Caco-2 (cell line): ENCODE data around the gene MED9. TPM values are rescaled to one million over a fixed set of nuclear protein-coding genes. Genes with fewer than 3 reads are reported as not detected.

ENCODE experiments used
- BruUV-seq: library from RNA; stranded (reverse); fragments of 400-500 nt; replicated peaks from 2 replicates; lab custom pipeline; 2021; lab: Mats Ljungman, UMichigan
- CTCF ChIA-PET: fragments of 300-600 bp; sonication (Branson Sonifier 250); formaldehyde crosslinking; loops from one replicate; lab custom pipeline; 2022; ENCODE audit warnings: antibody characterized with exemption; lab: Charles Lee
- POLR2A ChIA-PET: fragments of 300-600 bp; sonication (Branson Sonifier 250); formaldehyde crosslinking; loops from one replicate; lab custom pipeline; 2022; ENCODE audit warnings: antibody characterized with exemption; lab: Charles Lee
- DNase-seq, 2 experiments: peaks; one replicate each; pipeline versions ENCODE4 v3.0.0 to v3.0.0-alpha.2; 2020 to 2022
- H3K27me3 ChIP-seq: replicated peaks from 2 replicates; pipeline ENCODE4 v1.6.0; 2011; ENCODE audit warnings: low read length; ENCODE audit not compliant: control insufficient read depth, insufficient read depth
- H3K36me3 ChIP-seq: 2 replicates; pipeline ENCODE4 v1.5.1; 2011; ENCODE audit warnings: low read length; ENCODE audit not compliant: control insufficient read depth, insufficient read depth
- H3K4me1 ChIP-seq: fragments of 250-450 bp; sonication (Bioruptor Pico); 2 replicates; pipeline ENCODE4 v1.5.1; 2020; ENCODE audit warnings: mild to moderate bottlenecking
- H3K4me3 ChIP-seq: 2 replicates; pipeline ENCODE4 v1.5.1; 2011; ENCODE audit warnings: low read depth, mild to moderate bottlenecking, control low read depth, low read length
- H3K9me3 ChIP-seq: fragments of 250-450 bp; sonication (Bioruptor Pico); 2 replicates; pipeline ENCODE4 v1.5.1; 2020; ENCODE audit warnings: mild to moderate bottlenecking, moderate library complexity
- H3K27ac Mint-ChIP-seq: one replicate; pipeline ENCODE4 v1.8.0; 2022; ENCODE audit warnings: mixed read lengths; ENCODE audit not compliant: unreplicated experiment
- H3K27me3 Mint-ChIP-seq: one replicate; pipeline ENCODE4 v1.8.0; 2022; ENCODE audit warnings: mixed read lengths; ENCODE audit not compliant: insufficient read depth, unreplicated experiment
- H3K36me3 Mint-ChIP-seq: one replicate; pipeline ENCODE4 v1.8.0; 2022; ENCODE audit warnings: mild to moderate bottlenecking, mixed read lengths; ENCODE audit not compliant: insufficient read depth, unreplicated experiment
- H3K4me1 Mint-ChIP-seq: one replicate; pipeline ENCODE4 v1.8.0; 2022; ENCODE audit warnings: low read depth, mixed read lengths; ENCODE audit not compliant: unreplicated experiment
- H3K4me3 Mint-ChIP-seq: one replicate; pipeline ENCODE4 v1.8.0; 2022; ENCODE audit warnings: mild to moderate bottlenecking, moderate library complexity, mixed read lengths; ENCODE audit not compliant: unreplicated experiment
- H3K9me3 Mint-ChIP-seq: one replicate; pipeline ENCODE4 v1.8.0; 2022; ENCODE audit warnings: mixed read lengths; ENCODE audit not compliant: unreplicated experiment
- CTCF ChIP-seq, 2 experiments: fragments of 200-600 bp in 1 of 2; IDR thresholded peaks; 1 replicate in 1 of 2; 2 replicates in 1 of 2; pipeline versions ENCODE4 v1.5.1 to v1.8.0; 2011 to 2022; ENCODE audit warnings: antibody characterized with exemption in 1 of 2, control low read depth in 1 of 2, inconsistent platforms in 1 of 2, low read depth in 1 of 2, low read length in 1 of 2, mild to moderate bottlenecking in 1 of 2, moderate library complexity in 1 of 2; ENCODE audit not compliant: insufficient read depth in 1 of 2, severe bottlenecking in 1 of 2, unreplicated experiment in 1 of 2
- intact Hi-C: fragments of 100-400 bp; cut with micrococcal nuclease; formaldehyde crosslinking; loops from one replicate; pipeline ENCODE4 v1.10.0; 2022; ENCODE audit not compliant: unreplicated experiment
- total RNA-seq: library from RNA; stranded (reverse); gene quantifications from 2 replicates; pipeline ENCODE4 v1.2.3, GENCODE V29; 2022

Gene MED9
- total RNA-seq, 1 experiment from 2014 or later = 24.9 TPM

- ChIA-PET POLR2A (no interaction called here), CTCF (no interaction called here)
- H3K4me1 Mint-ChIP-seq = peaks cover 12% of the 10 kb centered on the region
- peaks cover 4% of the 10 kb centered on the region; the same call in 1 of the 2 replicates for H3K4me1 ChIP-seq
- no peaks in the 10 kb centered on the region for H3K27me3 ChIP-seq
- TF ChIP-seq CTCF (IDR thresholded peaks at IDR 0.05; ENCODE audit: insufficient read depth in 1 of 2, low read depth in 1 of 2, low read length in 1 of 2, severe bottlenecking in 1 of 2, unreplicated experiment in 1 of 2) = no peak
- H3K4me3 Mint-ChIP-seq = no peak overlapping the region
- no peak overlapping the region for H3K4me3 ChIP-seq
- no peak overlapping the region for H3K27ac Mint-ChIP-seq
- H3K9me3 Mint-ChIP-seq = no peaks in the 10 kb centered on the region
- intact Hi-C loops = no loop called here
- peaks cover 61% of the 10 kb centered on the region for H3K36me3 Mint-ChIP-seq
- no peaks in the 10 kb centered on the region for H3K27me3 Mint-ChIP-seq
- peaks cover 2% of the 10 kb centered on the region for H3K36me3 ChIP-seq
- BruUV-seq = no TSS peak
- no peaks in the 10 kb centered on the region for H3K9me3 ChIP-seq
- no peak for DNase-seq
Observed at GRCh38 chr17:17492571-17492970, 15.8 kb downstream of the MED9 start.

GRCh38 chr17:17493249-17493985, 16.6 kb downstream of the MED9 start:
- TF ChIP-seq CTCF (IDR thresholded peaks at IDR 0.05; ENCODE audit: insufficient read depth in 1 of 2, low read depth in 1 of 2, low read length in 1 of 2, severe bottlenecking in 1 of 2, unreplicated experiment in 1 of 2) = no peak
- H3K9me3 ChIP-seq = no peaks in the 10 kb centered on the region
- no peaks in the 10 kb centered on the region for H3K27me3 ChIP-seq
- H3K36me3 Mint-ChIP-seq = peaks cover 54% of the 10 kb centered on the region
- peaks cover 12% of the 10 kb centered on the region for H3K4me1 Mint-ChIP-seq
- BruUV-seq = no TSS peak
- peaks cover 2% of the 10 kb centered on the region; the same call in 1 of the 2 replicates for H3K36me3 ChIP-seq
- no peak overlapping the region for H3K4me3 ChIP-seq
- no peaks in the 10 kb centered on the region for H3K27me3 Mint-ChIP-seq
- no peak overlapping the region for H3K27ac Mint-ChIP-seq
- peak overlapping the region; percentile 92 for H3K4me3 Mint-ChIP-seq
- ChIA-PET POLR2A (no interaction called here), CTCF (no interaction called here)
- H3K9me3 Mint-ChIP-seq = no peaks in the 10 kb centered on the region
- intact Hi-C loops = no loop called here
- no peak for DNase-seq
- peaks cover 4% of the 10 kb centered on the region; the same call in 1 of the 2 replicates for H3K4me1 ChIP-seq

GRCh38 chr17:17493986-17494466, 17.2 kb downstream of the MED9 start:
- no peak overlapping the region for H3K4me3 ChIP-seq
- no peaks in the 10 kb centered on the region for H3K9me3 Mint-ChIP-seq
- H3K9me3 ChIP-seq = no peaks in the 10 kb centered on the region
- DNase-seq = no peak
- ChIA-PET CTCF (interaction anchor here (0.5 kb wide), 1 partner anchor 147 kb away, joined by 5 read pairs; no protein-coding TSS in a partner anchor), POLR2A (no interaction called here)
- H3K4me1 Mint-ChIP-seq = peaks cover 12% of the 10 kb centered on the region
- BruUV-seq = no TSS peak
- H3K27ac Mint-ChIP-seq = no peak overlapping the region
- no peaks in the 10 kb centered on the region for H3K27me3 ChIP-seq
- peaks cover 49% of the 10 kb centered on the region for H3K36me3 Mint-ChIP-seq
- H3K4me3 Mint-ChIP-seq = peak overlapping the region; percentile 92
- intact Hi-C loops = no loop called here
- H3K4me1 ChIP-seq = peaks cover 4% of the 10 kb centered on the region; the same call in 1 of the 2 replicates
- peaks cover 2% of the 10 kb centered on the region; the same call in 1 of the 2 replicates for H3K36me3 ChIP-seq
- TF ChIP-seq CTCF (IDR thresholded peaks at IDR 0.05; ENCODE audit: insufficient read depth in 1 of 2, low read depth in 1 of 2, low read length in 1 of 2, severe bottlenecking in 1 of 2, unreplicated experiment in 1 of 2) = no peak
- no peaks in the 10 kb centered on the region for H3K27me3 Mint-ChIP-seq
